ENCODE measurements around the gene TBL1XR1. TPM values are rescaled to one million over a fixed set of nuclear protein-coding genes. Genes with fewer than 3 reads are reported as not detected.

The TBL1XR1 gene
- total and polyA plus RNA-seq, 2 of the 13 experiments (the other 11 are each of a cell fraction or from before 2014, with no cell fraction given), result 57.7 to 62.5 TPM

DNA sequence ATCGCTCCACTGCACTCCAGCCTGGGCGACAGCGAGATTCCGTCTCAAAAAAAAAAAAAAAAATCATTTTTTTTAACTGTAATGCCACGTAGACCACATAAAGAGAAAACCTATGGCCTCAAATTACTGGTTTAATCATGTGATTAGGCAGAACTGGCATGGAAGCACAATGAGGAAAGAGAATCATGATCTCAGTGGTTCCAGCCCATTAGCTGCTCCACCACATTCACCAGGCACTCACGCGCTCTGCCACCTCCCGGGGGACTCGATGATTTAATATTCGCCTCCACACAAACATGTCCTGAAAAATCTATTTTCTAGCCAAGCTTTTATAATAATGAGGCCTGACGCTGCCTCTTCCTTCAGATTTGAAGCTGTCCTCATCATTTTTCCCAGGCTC, 204.7 kb downstream of the TBL1XR1 start:
- Histone ChIP-seq H4K20me1 (ENCODE audit: insufficient read depth, low read length) (no peaks in the 10 kb centered on the region), H3K27me3 (ENCODE audit: control insufficient read depth in 1 of 2, insufficient read depth in 2 of 2, low read length in 2 of 2) (no peaks in the 10 kb centered on the region; a peak in 1 of 5 replicates), H3K9me3 (ENCODE audit: low read length) (no peaks in the 10 kb centered on the region), H3K4me2 (ENCODE audit: low read depth, low read length) (no peak overlapping the region), H3K36me3 (replicated peaks in 1 of 2; ENCODE audit: control insufficient read depth in 1 of 2, insufficient read depth in 2 of 2, low read length in 2 of 2) (no peaks in the 10 kb centered on the region), H3K4me3 (replicated peaks in 1 of 3; ENCODE audit: insufficient read depth in 1 of 3, low read depth in 2 of 3, low read length in 3 of 3) (no peak overlapping the region), H3K79me2 (ENCODE audit: insufficient read depth, low read length) (no peaks in the 10 kb centered on the region), H2AFZ (ENCODE audit: low read length) (no peak overlapping the region), H3K27ac (ENCODE audit: extremely low read length, insufficient read depth, low read length) (no peak overlapping the region), H3K4me1 (ENCODE audit: insufficient read depth, low read length) (no peaks in the 10 kb centered on the region), H3K9ac (ENCODE audit: insufficient read depth, low read depth, low read length) (no peak overlapping the region)
- intact Hi-C loops (cut with micrococcal nuclease; ENCODE audit: unreplicated experiment) (no loop called here), in situ Hi-C loops (cut with HindIII; ENCODE audit: extremely low pct_ligation_motif_present, low pct_unique_long_range_greater_than_20kb) (no loop called here)
- ATAC-seq, result no peak
- ChIA-PET POLR2A (no interaction called here), CTCF (ENCODE audit: low intra/inter-chr PET ratio, low total read pairs) (no interaction called here)
- no peak for TF ChIP-seq GPN1 (CRISPR knock-in tag; IDR thresholded peaks at IDR 0.05; ENCODE audit: borderline replicate concordance)
- no peak for DNase-seq (ENCODE audit: low spot score)
- no peak for FAIRE-seq
- BruUV-seq (replicated peaks), result no TSS peak
- WGBS (ENCODE audit: low lambda C conversion rate), result 79% methylated on average over 11 of the region's 11 CpGs

DNA sequence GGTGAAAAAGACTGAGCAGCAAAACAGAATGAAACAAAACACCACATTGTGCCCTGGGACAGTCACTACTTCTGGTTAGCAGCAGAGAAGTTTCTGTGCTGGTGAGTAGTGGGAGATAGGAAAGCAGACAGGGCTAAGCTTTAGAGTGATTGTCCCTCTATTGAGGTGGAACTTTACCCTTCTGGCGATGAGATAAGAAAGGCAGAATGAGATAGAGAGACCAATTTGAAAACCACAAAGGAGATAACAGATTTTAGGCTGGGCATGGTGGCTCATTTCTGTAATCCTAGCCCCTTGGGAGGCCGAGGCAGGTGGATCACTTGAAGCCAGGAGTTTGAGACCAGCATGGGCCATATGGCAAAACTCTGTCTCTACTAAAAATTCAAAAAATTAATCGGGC, 208.5 kb downstream of the TBL1XR1 start:
- Histone ChIP-seq H4K20me1 (ENCODE audit: insufficient read depth, low read length) (no peaks in the 10 kb centered on the region), H3K27me3 (ENCODE audit: control insufficient read depth in 1 of 2, insufficient read depth in 2 of 2, low read length in 2 of 2) (no peaks in the 10 kb centered on the region), H3K79me2 (ENCODE audit: insufficient read depth, low read length) (no peaks in the 10 kb centered on the region), H3K9me3 (ENCODE audit: low read length) (no peaks in the 10 kb centered on the region), H3K4me2 (ENCODE audit: low read depth, low read length) (no peak overlapping the region), H3K36me3 (replicated peaks in 1 of 2; ENCODE audit: control insufficient read depth in 1 of 2, insufficient read depth in 2 of 2, low read length in 2 of 2) (no peaks in the 10 kb centered on the region), H3K27ac (ENCODE audit: extremely low read length, insufficient read depth, low read length) (no peak overlapping the region), H3K4me1 (ENCODE audit: insufficient read depth, low read length) (no peaks in the 10 kb centered on the region), H3K4me3 (replicated peaks in 1 of 3; ENCODE audit: insufficient read depth in 1 of 3, low read depth in 2 of 3, low read length in 3 of 3) (no peak overlapping the region), H3K9ac (ENCODE audit: insufficient read depth, low read depth, low read length) (no peak overlapping the region), H2AFZ (ENCODE audit: low read length) (no peak overlapping the region)
- in situ Hi-C loops (cut with HindIII; ENCODE audit: extremely low pct_ligation_motif_present, low pct_unique_long_range_greater_than_20kb) (no loop called here), intact Hi-C loops (cut with micrococcal nuclease; ENCODE audit: unreplicated experiment) (no loop called here)
- ChIA-PET CTCF (ENCODE audit: low intra/inter-chr PET ratio, low total read pairs) (no interaction called here), POLR2A (no interaction called here)
- ATAC-seq (no peak; the same call in 2 of the 3 replicates), FAIRE-seq (no peak), DNase-seq (ENCODE audit: low spot score) (no peak)
- 2% methylated on average over 3 of the region's 3 CpGs for WGBS (ENCODE audit: low lambda C conversion rate)
- BruUV-seq (replicated peaks), result no TSS peak
- TF ChIP-seq ISL2 (CRISPR knock-in tag; IDR thresholded peaks at IDR 0.05) (no peak), ATAD3A (CRISPR knock-in tag; IDR thresholded peaks at IDR 0.05) (no peak), FOXK1 (CRISPR knock-in tag; IDR thresholded peaks at IDR 0.05; ENCODE audit: borderline replicate concordance, low read depth) (no peak), ZNF841 (CRISPR knock-in tag; IDR thresholded peaks at IDR 0.05; ENCODE audit: borderline replicate concordance) (no peak), ZFAT (CRISPR knock-in tag; conservative IDR thresholded peaks at IDR 0.05) (no peak), SIN3B (IDR thresholded peaks at IDR 0.05; ENCODE audit: low read length) (no peak), KLF16 (CRISPR knock-in tag; IDR thresholded peaks at IDR 0.05) (no peak), NR2F6 (IDR thresholded peaks at IDR 0.05) (no peak), NR2F6 (CRISPR knock-in tag; IDR thresholded peaks at IDR 0.05) (no peak), PAX8 (CRISPR knock-in tag; IDR thresholded peaks at IDR 0.05; ENCODE audit: borderline replicate concordance) (no peak), CENPX (CRISPR knock-in tag; IDR thresholded peaks at IDR 0.05) (no peak), ZNF772 (CRISPR knock-in tag; IDR thresholded peaks at IDR 0.05) (no peak), BCL6 (CRISPR knock-in tag; IDR thresholded peaks at IDR 0.05) (no peak), CHD4 (IDR thresholded peaks at IDR 0.05; ENCODE audit: borderline replicate concordance, low read length) (no peak), CREM (IDR thresholded peaks at IDR 0.05) (no peak), CREM (CRISPR knock-in tag; IDR thresholded peaks at IDR 0.05) (no peak)
- TF ChIP-seq, protein P1, sequence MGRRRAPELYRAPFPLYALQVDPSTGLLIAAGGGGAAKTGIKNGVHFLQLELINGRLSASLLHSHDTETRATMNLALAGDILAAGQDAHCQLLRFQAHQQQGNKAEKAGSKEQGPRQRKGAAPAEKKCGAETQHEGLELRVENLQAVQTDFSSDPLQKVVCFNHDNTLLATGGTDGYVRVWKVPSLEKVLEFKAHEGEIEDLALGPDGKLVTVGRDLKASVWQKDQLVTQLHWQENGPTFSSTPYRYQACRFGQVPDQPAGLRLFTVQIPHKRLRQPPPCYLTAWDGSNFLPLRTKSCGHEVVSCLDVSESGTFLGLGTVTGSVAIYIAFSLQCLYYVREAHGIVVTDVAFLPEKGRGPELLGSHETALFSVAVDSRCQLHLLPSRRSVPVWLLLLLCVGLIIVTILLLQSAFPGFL (CRISPR knock-in tag; IDR thresholded peaks at IDR 0.05), result no peak
- TF ChIP-seq, protein P2, sequence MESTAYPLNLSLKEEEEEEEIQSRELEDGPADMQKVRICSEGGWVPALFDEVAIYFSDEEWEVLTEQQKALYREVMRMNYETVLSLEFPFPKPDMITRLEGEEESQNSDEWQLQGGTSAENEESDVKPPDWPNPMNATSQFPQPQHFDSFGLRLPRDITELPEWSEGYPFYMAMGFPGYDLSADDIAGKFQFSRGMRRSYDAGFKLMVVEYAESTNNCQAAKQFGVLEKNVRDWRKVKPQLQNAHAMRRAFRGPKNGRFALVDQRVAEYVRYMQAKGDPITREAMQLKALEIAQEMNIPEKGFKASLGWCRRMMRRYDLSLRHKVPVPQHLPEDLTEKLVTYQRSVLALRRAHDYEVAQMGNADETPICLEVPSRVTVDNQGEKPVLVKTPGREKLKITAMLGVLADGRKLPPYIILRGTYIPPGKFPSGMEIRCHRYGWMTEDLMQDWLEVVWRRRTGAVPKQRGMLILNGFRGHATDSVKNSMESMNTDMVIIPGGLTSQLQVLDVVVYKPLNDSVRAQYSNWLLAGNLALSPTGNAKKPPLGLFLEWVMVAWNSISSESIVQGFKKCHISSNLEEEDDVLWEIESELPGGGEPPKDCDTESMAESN (CRISPR knock-in tag; conservative IDR thresholded peaks at IDR 0.05), result no peak
- TF ChIP-seq, protein P3, sequence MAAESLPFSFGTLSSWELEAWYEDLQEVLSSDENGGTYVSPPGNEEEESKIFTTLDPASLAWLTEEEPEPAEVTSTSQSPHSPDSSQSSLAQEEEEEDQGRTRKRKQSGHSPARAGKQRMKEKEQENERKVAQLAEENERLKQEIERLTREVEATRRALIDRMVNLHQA (CRISPR knock-in tag; IDR thresholded peaks at IDR 0.05), result no peak
